ENCODE results near the gene ZNF256. TPM values are rescaled to one million over a fixed set of nuclear protein-coding genes. Genes with fewer than 3 reads are reported as not detected.

Gene ZNF256
- 10 to 100 TPM; 10.4 to 11.0 TPM for total RNA-seq
- 12.0 TPM for polyA plus RNA-seq (2013, experiment 1 of 2)
- polyA plus RNA-seq (2013, experiment 2 of 2), result 9.8 TPM
- long read RNA-seq, experiment 1, partial matches to known transcripts, result 0 of 5 reads
- long read RNA-seq, experiment 1, other reads (novel, unspliced or antisense), result 1 of 5 reads
- long read RNA-seq, experiment 2, transcript ZNF256-201 (3 exons, 2,172 nt), result major isoform, 8 of 16 reads
- long read RNA-seq, experiment 2, transcript ZNF256-202 (2 exons, 1,958 nt), result minor isoform, 7 of 16 reads
- long read RNA-seq, experiment 2, partial matches to known transcripts, result 1 of 16 reads
- long read RNA-seq, experiment 2, other reads (novel, unspliced or antisense), result 0 of 16 reads
- long read RNA-seq, experiment 3, transcript ZNF256-201 (3 exons, 2,172 nt), result major isoform, 34 of 53 reads
- long read RNA-seq, experiment 3, transcript ZNF256-202 (2 exons, 1,958 nt), result minor isoform, 16 of 53 reads
- long read RNA-seq, experiment 3, partial matches to known transcripts, result 0 of 53 reads
- long read RNA-seq, experiment 3, other reads (novel, unspliced or antisense), result 3 of 53 reads
- long read RNA-seq, experiment 4, transcript ZNF256-202 (2 exons, 1,958 nt), result major isoform, 5 of 12 reads
- long read RNA-seq, experiment 4, partial matches to known transcripts, result 3 of 12 reads
- long read RNA-seq, experiment 4, other reads (novel, unspliced or antisense), result 0 of 12 reads

- DNase-seq, result peak; percentile 99
- H3K4me3 Mint-ChIP-seq, result peak within 1 kb of the TSS; percentile 90
- TF ChIP-seq, protein P1, sequence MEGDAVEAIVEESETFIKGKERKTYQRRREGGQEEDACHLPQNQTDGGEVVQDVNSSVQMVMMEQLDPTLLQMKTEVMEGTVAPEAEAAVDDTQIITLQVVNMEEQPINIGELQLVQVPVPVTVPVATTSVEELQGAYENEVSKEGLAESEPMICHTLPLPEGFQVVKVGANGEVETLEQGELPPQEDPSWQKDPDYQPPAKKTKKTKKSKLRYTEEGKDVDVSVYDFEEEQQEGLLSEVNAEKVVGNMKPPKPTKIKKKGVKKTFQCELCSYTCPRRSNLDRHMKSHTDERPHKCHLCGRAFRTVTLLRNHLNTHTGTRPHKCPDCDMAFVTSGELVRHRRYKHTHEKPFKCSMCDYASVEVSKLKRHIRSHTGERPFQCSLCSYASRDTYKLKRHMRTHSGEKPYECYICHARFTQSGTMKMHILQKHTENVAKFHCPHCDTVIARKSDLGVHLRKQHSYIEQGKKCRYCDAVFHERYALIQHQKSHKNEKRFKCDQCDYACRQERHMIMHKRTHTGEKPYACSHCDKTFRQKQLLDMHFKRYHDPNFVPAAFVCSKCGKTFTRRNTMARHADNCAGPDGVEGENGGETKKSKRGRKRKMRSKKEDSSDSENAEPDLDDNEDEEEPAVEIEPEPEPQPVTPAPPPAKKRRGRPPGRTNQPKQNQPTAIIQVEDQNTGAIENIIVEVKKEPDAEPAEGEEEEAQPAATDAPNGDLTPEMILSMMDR (conservative IDR thresholded peaks at IDR 0.05), result peak; percentile 83
- H3K9me3 Mint-ChIP-seq, result peaks cover 69% of the 10 kb centered on the region
- WGBS, 2 experiments (ENCODE audit: insufficient coverage in 1 of 2, insufficient read length in 1 of 2), result 3 to 10% methylated on average over 39 to 54 of the region's 54 CpGs
- Histone ChIP-seq H3K4me3 (ENCODE audit: low read length) (peak within 1 kb of the TSS; percentile 96), H3K4me1 (ENCODE audit: control insufficient read depth, insufficient read depth, low read length) (no peaks in the 10 kb centered on the region), H3K9me3 (ENCODE audit: control insufficient read depth, low read length) (peaks cover 40% of the 10 kb centered on the region), H3K27ac (ENCODE audit: low read depth, low read length) (peak within 1 kb of the TSS; percentile 72), H3K9ac (ENCODE audit: extremely low read depth, low read length, poor library complexity, severe bottlenecking) (peak within 1 kb of the TSS; percentile 80), H3K27me3 (ENCODE audit: control insufficient read depth, insufficient read depth, low read length, poor library complexity, severe bottlenecking) (no peaks in the 10 kb centered on the region), H3K36me3 (ENCODE audit: control insufficient read depth, insufficient read depth, low read length) (peaks cover 27% of the 10 kb centered on the region)
- H3K27ac Mint-ChIP-seq, result peak within 1 kb of the TSS; percentile 94
- H3K4me1 Mint-ChIP-seq, result peaks cover 9% of the 10 kb centered on the region
- H3K27me3 Mint-ChIP-seq (ENCODE audit: insufficient read depth), result peaks cover 11% of the 10 kb centered on the region
- H3K36me3 Mint-ChIP-seq (ENCODE audit: low read depth), result peaks cover 32% of the 10 kb centered on the region
These were observed at the start of gene ZNF256 for GRCh38 chr19:57947419-57948134. TSS of gene ZNF256 (minus strand) at chr19:57947706. CDS start at chr19:57947474, 232 bp downstream.

DNA sequence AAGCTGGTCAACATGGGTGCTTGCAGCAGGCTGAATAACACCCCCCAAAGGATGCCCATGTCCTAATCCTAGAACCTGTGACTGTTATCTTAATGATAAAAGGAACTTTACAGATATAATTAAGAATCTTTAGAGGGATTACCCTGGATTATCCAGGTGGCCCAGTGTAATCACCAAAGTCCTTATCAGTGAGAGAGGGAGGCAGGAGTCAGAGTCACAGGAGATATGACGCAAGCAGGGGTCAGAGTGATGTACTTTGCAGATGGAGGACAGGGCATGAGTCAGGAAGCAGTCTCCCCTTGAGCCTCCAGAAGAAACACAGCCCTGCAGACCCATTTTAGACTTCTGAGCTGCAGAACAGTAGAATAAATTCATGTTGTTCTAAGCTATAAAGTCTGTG lies 45.3 kb upstream of the ZNF256 start:
- Histone ChIP-seq H3K9ac (ENCODE audit: extremely low read depth, low read length, poor library complexity, severe bottlenecking) (no peak overlapping the region), H3K9me3 (ENCODE audit: control insufficient read depth, low read length) (peaks cover 98% of the 10 kb centered on the region), H3K4me3 (ENCODE audit: low read length) (peak overlapping the region; percentile 70), H3K27ac (ENCODE audit: low read depth, low read length) (no peak overlapping the region), H3K4me1 (ENCODE audit: control insufficient read depth, insufficient read depth, low read length) (no peaks in the 10 kb centered on the region), H3K36me3 (ENCODE audit: control insufficient read depth, insufficient read depth, low read length) (peaks cover 80% of the 10 kb centered on the region), H3K27me3 (ENCODE audit: control insufficient read depth, insufficient read depth, low read length, poor library complexity, severe bottlenecking) (no peaks in the 10 kb centered on the region)
- H3K36me3 Mint-ChIP-seq (ENCODE audit: low read depth), result peaks cover 87% of the 10 kb centered on the region
- peak overlapping the region; percentile 13 for H3K27ac Mint-ChIP-seq
- 95 to 100% methylated on average over 1 of the region's 1 CpG for WGBS, 2 experiments (ENCODE audit: insufficient coverage in 1 of 2, insufficient read length in 1 of 2)
- H3K4me1 Mint-ChIP-seq, result peaks cover 5% of the 10 kb centered on the region
- TF ChIP-seq, protein P1 (conservative IDR thresholded peaks at IDR 0.05), result no peak
- H3K27me3 Mint-ChIP-seq (ENCODE audit: insufficient read depth), result peaks cover 23% of the 10 kb centered on the region
- H3K4me3 Mint-ChIP-seq, result no peak overlapping the region
- peaks cover 55% of the 10 kb centered on the region for H3K9me3 Mint-ChIP-seq
- no peak for DNase-seq

DNA sequence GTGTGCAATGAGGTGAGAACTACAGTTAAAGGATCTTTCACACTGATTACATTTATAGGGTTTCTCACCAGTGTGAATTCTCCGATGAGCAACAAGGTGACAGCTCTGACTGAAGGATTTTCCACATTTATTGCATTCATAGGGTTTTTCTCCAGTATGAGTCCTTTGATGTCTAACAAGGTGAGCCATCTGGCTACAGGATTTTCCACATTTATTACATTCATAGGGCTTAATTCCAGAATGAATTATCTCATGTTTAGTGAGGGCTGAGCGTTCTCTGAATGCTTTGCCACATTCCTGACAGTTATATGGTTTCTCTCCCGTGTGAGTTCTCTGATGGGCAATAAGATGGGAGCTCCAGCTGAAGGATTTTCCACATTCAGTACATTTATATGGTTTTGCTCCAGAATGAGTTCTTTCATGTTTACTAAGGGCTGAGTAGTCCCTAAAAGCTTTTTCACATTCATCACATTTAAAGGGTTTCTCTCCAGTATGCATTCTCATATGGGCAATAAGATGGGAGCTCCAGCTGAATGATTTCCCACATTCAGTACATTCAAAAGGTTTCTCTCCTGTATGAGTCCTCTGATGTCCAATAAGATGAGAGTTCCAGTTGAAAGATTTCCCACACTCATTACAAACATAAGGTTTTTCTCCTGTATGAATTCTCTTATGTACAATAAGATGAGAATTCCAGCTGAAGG lies 31.2 kb upstream of the ZNF256 start:
- 86 to 95% methylated on average over 2 to 3 of the region's 3 CpGs for WGBS, 2 experiments (ENCODE audit: insufficient coverage in 1 of 2, insufficient read length in 1 of 2)
- Mint-ChIP-seq H3K27me3 (ENCODE audit: insufficient read depth) (no peaks in the 10 kb centered on the region), H3K36me3 (ENCODE audit: low read depth) (peaks cover 95% of the 10 kb centered on the region), H3K27ac (no peak overlapping the region), H3K4me1 (no peaks in the 10 kb centered on the region), H3K4me3 (no peak overlapping the region), H3K9me3 (peaks cover 100% of the 10 kb centered on the region)
- TF ChIP-seq, protein P1 (conservative IDR thresholded peaks at IDR 0.05), result no peak
- peaks cover 100% of the 10 kb centered on the region for H3K9me3 ChIP-seq (ENCODE audit: control insufficient read depth, low read length)
- no peak for DNase-seq
- H3K9ac ChIP-seq (ENCODE audit: extremely low read depth, low read length, poor library complexity, severe bottlenecking), result no peak overlapping the region
- no peaks in the 10 kb centered on the region for H3K4me1 ChIP-seq (ENCODE audit: control insufficient read depth, insufficient read depth, low read length)
- H3K36me3 ChIP-seq (ENCODE audit: control insufficient read depth, insufficient read depth, low read length), result peaks cover 77% of the 10 kb centered on the region
- H3K27me3 ChIP-seq (ENCODE audit: control insufficient read depth, insufficient read depth, low read length, poor library complexity, severe bottlenecking), result no peaks in the 10 kb centered on the region
- H3K27ac ChIP-seq (ENCODE audit: low read depth, low read length), result no peak overlapping the region
- H3K4me3 ChIP-seq (ENCODE audit: low read length), result peak overlapping the region; percentile 75

All from endodermal cell (in vitro differentiated cells).